ENCODE results near the gene COL5A2.

DNA sequence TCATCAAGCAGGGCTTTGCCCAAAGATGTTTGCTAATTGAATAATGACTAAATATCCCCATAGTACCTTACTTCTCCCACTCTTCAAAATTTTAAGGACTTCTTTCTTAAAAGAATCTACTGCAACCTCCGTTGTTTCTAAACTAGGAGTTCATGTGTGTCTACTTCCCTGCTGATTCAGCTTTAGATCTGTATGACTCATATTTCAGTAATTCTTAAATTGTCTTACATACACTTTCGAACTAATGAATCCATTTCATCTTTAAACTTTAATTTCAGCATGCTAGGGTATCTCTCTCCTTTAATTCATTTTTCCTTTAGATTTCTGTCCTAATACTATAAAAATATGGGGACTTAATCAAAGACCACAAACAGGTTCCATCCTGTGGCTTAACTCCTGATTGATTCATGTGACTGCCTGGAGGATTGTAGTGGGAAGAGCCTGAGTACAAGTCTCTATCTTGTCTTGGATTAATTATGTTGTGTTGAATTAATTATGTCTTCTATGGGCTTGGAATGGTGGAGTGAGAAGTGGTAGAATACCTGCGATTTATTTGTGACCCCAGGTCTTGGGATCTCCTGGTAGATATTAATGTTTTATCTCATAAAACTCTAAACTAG is 24.9 kb upstream of the COL5A2 start:
- TF ChIP-seq, protein P1, sequence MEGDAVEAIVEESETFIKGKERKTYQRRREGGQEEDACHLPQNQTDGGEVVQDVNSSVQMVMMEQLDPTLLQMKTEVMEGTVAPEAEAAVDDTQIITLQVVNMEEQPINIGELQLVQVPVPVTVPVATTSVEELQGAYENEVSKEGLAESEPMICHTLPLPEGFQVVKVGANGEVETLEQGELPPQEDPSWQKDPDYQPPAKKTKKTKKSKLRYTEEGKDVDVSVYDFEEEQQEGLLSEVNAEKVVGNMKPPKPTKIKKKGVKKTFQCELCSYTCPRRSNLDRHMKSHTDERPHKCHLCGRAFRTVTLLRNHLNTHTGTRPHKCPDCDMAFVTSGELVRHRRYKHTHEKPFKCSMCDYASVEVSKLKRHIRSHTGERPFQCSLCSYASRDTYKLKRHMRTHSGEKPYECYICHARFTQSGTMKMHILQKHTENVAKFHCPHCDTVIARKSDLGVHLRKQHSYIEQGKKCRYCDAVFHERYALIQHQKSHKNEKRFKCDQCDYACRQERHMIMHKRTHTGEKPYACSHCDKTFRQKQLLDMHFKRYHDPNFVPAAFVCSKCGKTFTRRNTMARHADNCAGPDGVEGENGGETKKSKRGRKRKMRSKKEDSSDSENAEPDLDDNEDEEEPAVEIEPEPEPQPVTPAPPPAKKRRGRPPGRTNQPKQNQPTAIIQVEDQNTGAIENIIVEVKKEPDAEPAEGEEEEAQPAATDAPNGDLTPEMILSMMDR (IDR thresholded peaks at IDR 0.05): no peak
- no peak for TF ChIP-seq POLR2A (IDR thresholded peaks at IDR 0.05)

Data from heart left ventricle (tissue), 13 donors.